ENCODE results near the gene MED26. TPM values are rescaled to one million over a fixed set of nuclear protein-coding genes. Genes with fewer than 3 reads are reported as not detected.

MED26 gene
- total and polyA plus RNA-seq, 2 experiments from 2014 or later = 7.4 to 15.4 TPM

GRCh38 chr19:16677055-16677454 is 49.1 kb upstream of the MED26 start (continued):
- TF ChIP-seq ZNF462 (CRISPR knock-in tag; IDR thresholded peaks at IDR 0.05) (no peak), CTCF (conservative IDR thresholded peaks at IDR 0.05; ENCODE audit: low read depth in 2 of 2) (no peak), ZNF331 (CRISPR knock-in tag; IDR thresholded peaks at IDR 0.05; ENCODE audit: low read depth) (no peak), JUNB (IDR thresholded peaks at IDR 0.05; ENCODE audit: unreplicated experiment) (no peak), ETS1 (IDR thresholded peaks at IDR 0.05) (no peak), ZNF114 (CRISPR knock-in tag; IDR thresholded peaks at IDR 0.05) (no peak), STAT1 (IDR thresholded peaks at IDR 0.05; ENCODE audit: unreplicated experiment) (no peak), POLR2AphosphoS5 (IDR thresholded peaks at IDR 0.05; ENCODE audit: low read depth) (no peak)
